Measurements from ENCODE around the gene SLC7A4. TPM values are rescaled to one million over a fixed set of nuclear protein-coding genes. Genes with fewer than 3 reads are reported as not detected.

The SLC7A4 gene
- total and polyA plus RNA-seq, 7 experiments from 2014 or later, result 0.08 to 0.13 (median 0.13) TPM; not detected in 4

- H3K9me3 ChIP-seq (ENCODE audit: control insufficient read depth in 2 of 3, low read length in 3 of 3), result no peaks in the 10 kb centered on the region
- Mint-ChIP-seq H3K27me3 (peaks cover 19 to 39% (median 22%) of the 10 kb centered on the region in 5 donors), H3K9me3 (no peaks in the 10 kb centered on the region), H3K27ac (no peak overlapping the region), H3K36me3 (no peaks in the 10 kb centered on the region), H3K4me1 (peaks cover 3 to 10% (median 6%) of the 10 kb centered on the region in 7 donors), H3K4me3 (peak overlapping the region in 2 of 10 donors; percentile 25 to 77)
- no peaks in the 10 kb centered on the region for H3K27me3 ChIP-seq (ENCODE audit: control insufficient read depth in 2 of 2, insufficient read depth in 2 of 2, low read length in 2 of 2)
- H3K4me1 ChIP-seq (ENCODE audit: control insufficient read depth in 2 of 2, insufficient read depth in 2 of 2, low read length in 2 of 2), result peaks cover 0 to 9% of the 10 kb centered on the region in 2 donors
- POLR2A ChIA-PET, result interaction anchor here (0.5 kb wide), 1 partner anchor 417 kb away, joined by 3 read pairs; no protein-coding TSS in a partner anchor
- ATAC-seq (no peak), DNase-seq (no peak)
- H3K4me3 ChIP-seq (ENCODE audit: low read length), result no peak overlapping the region
- no peak overlapping the region for H3K27ac ChIP-seq (ENCODE audit: low read depth, low read length)
- no peaks in the 10 kb centered on the region for H3K36me3 ChIP-seq (ENCODE audit: control insufficient read depth in 2 of 3, insufficient read depth in 3 of 3, low read length in 3 of 3)
- CTCF ChIA-PET, result no interaction called here
- intact Hi-C loops (cut with micrococcal nuclease), result no loop called here
Observed at GRCh38 chr22:21031545-21032036, 770 bp downstream of the SLC7A4 start.

- peak in 1 of 9 donors; percentile 2 for DNase-seq
- CTCF ChIA-PET, result no interaction called here
- peak overlapping the region in 4 of 10 donors; percentile 14 to 77 (median 23) for H3K4me3 Mint-ChIP-seq
Observed at GRCh38 chr22:21030621-21031544, 1.5 kb downstream of the SLC7A4 start.

GRCh38 chr22:21030032-21030431 is 2.3 kb downstream of the SLC7A4 start:
- H3K4me3 Mint-ChIP-seq, result peak overlapping the region in 1 of 10 donors; percentile 30
- Histone ChIP-seq H3K36me3 (ENCODE audit: control insufficient read depth in 2 of 3, insufficient read depth in 3 of 3, low read length in 3 of 3) (no peaks in the 10 kb centered on the region), H3K9me3 (ENCODE audit: control insufficient read depth in 2 of 3, low read length in 3 of 3) (no peaks in the 10 kb centered on the region), H3K4me1 (ENCODE audit: control insufficient read depth in 2 of 2, insufficient read depth in 2 of 2, low read length in 2 of 2) (peaks cover 8 to 19% of the 10 kb centered on the region in 2 donors), H3K4me3 (ENCODE audit: low read length) (no peak overlapping the region), H3K27me3 (ENCODE audit: control insufficient read depth in 2 of 2, insufficient read depth in 2 of 2, low read length in 2 of 2) (no peaks in the 10 kb centered on the region), H3K27ac (ENCODE audit: low read depth, low read length) (no peak overlapping the region)
- no peak for ATAC-seq
- H3K9me3 Mint-ChIP-seq, result no peaks in the 10 kb centered on the region
- H3K4me1 Mint-ChIP-seq, result peaks cover 9 to 22% (median 13%) of the 10 kb centered on the region in 7 donors
- peaks cover 19 to 30% (median 22%) of the 10 kb centered on the region in 5 donors for H3K27me3 Mint-ChIP-seq
- POLR2A ChIA-PET, result no interaction called here
- intact Hi-C loops (cut with micrococcal nuclease), result no loop called here
- no peak overlapping the region for H3K27ac Mint-ChIP-seq
- CTCF ChIA-PET, result no interaction called here
- H3K36me3 Mint-ChIP-seq, result no peaks in the 10 kb centered on the region
- no peak for DNase-seq

More at GRCh38 chr22:21030621-21031544, 1.5 kb downstream of the SLC7A4 start:
- Histone ChIP-seq H3K4me1 (ENCODE audit: control insufficient read depth in 2 of 2, insufficient read depth in 2 of 2, low read length in 2 of 2) (peaks cover 0 to 11% of the 10 kb centered on the region in 2 donors), H3K4me3 (ENCODE audit: low read length) (no peak overlapping the region), H3K36me3 (ENCODE audit: control insufficient read depth in 2 of 3, insufficient read depth in 3 of 3, low read length in 3 of 3) (no peaks in the 10 kb centered on the region), H3K27me3 (ENCODE audit: control insufficient read depth in 2 of 2, insufficient read depth in 2 of 2, low read length in 2 of 2) (no peaks in the 10 kb centered on the region), H3K9me3 (ENCODE audit: control insufficient read depth in 2 of 3, low read length in 3 of 3) (no peaks in the 10 kb centered on the region), H3K27ac (ENCODE audit: low read depth, low read length) (no peak overlapping the region)
- Mint-ChIP-seq H3K27ac (no peak overlapping the region), H3K27me3 (peaks cover 19 to 32% (median 22%) of the 10 kb centered on the region in 5 donors), H3K9me3 (no peaks in the 10 kb centered on the region), H3K36me3 (no peaks in the 10 kb centered on the region), H3K4me1 (peaks cover 4 to 14% (median 6%) of the 10 kb centered on the region in 7 donors)
- no peak for ATAC-seq
- POLR2A ChIA-PET, result no interaction called here
- intact Hi-C loops (cut with micrococcal nuclease), result no loop called here

GRCh38 chr22:21029486-21030025 is 2.8 kb downstream of the SLC7A4 start:
- Histone ChIP-seq H3K36me3 (ENCODE audit: control insufficient read depth in 2 of 3, insufficient read depth in 3 of 3, low read length in 3 of 3) (no peaks in the 10 kb centered on the region), H3K27ac (ENCODE audit: low read depth, low read length) (no peak overlapping the region), H3K4me3 (ENCODE audit: low read length) (no peak overlapping the region), H3K9me3 (ENCODE audit: control insufficient read depth in 2 of 3, low read length in 3 of 3) (no peaks in the 10 kb centered on the region), H3K4me1 (ENCODE audit: control insufficient read depth in 2 of 2, insufficient read depth in 2 of 2, low read length in 2 of 2) (peaks cover 10 to 21% of the 10 kb centered on the region in 2 donors), H3K27me3 (ENCODE audit: control insufficient read depth in 2 of 2, insufficient read depth in 2 of 2, low read length in 2 of 2) (no peaks in the 10 kb centered on the region)
- intact Hi-C loops (cut with micrococcal nuclease), result no loop called here
- ATAC-seq (no peak), DNase-seq (no peak)
- POLR2A ChIA-PET, result no interaction called here
- peaks cover 19 to 30% (median 22%) of the 10 kb centered on the region in 5 donors for H3K27me3 Mint-ChIP-seq
- no peaks in the 10 kb centered on the region for H3K36me3 Mint-ChIP-seq
- no peak overlapping the region for H3K27ac Mint-ChIP-seq
- CTCF ChIA-PET, result no interaction called here
- peaks cover 11 to 23% (median 16%) of the 10 kb centered on the region in 7 donors for H3K4me1 Mint-ChIP-seq
- H3K4me3 Mint-ChIP-seq, result no peak overlapping the region
- H3K9me3 Mint-ChIP-seq, result no peaks in the 10 kb centered on the region

GRCh38 chr22:21028277-21029251 is 3.8 kb downstream of the SLC7A4 start:
- no peaks in the 10 kb centered on the region for H3K36me3 Mint-ChIP-seq
- peaks cover 0 to 2% (median 0%) of the 10 kb centered on the region in 11 donors for H3K9me3 Mint-ChIP-seq
- no peak overlapping the region for H3K4me3 Mint-ChIP-seq
- no peak overlapping the region for H3K27ac Mint-ChIP-seq
- no peaks in the 10 kb centered on the region for H3K9me3 ChIP-seq (ENCODE audit: control insufficient read depth in 2 of 3, low read length in 3 of 3)
- H3K27me3 ChIP-seq (ENCODE audit: control insufficient read depth in 2 of 2, insufficient read depth in 2 of 2, low read length in 2 of 2), result no peaks in the 10 kb centered on the region
- DNase-seq (no peak), ATAC-seq (no peak)
- no peaks in the 10 kb centered on the region for H3K36me3 ChIP-seq (ENCODE audit: control insufficient read depth in 2 of 3, insufficient read depth in 3 of 3, low read length in 3 of 3)
- CTCF ChIA-PET, result no interaction called here
- peaks cover 10 to 21% of the 10 kb centered on the region in 2 donors for H3K4me1 ChIP-seq (ENCODE audit: control insufficient read depth in 2 of 2, insufficient read depth in 2 of 2, low read length in 2 of 2)
- intact Hi-C loops (cut with micrococcal nuclease), result no loop called here
- no peak overlapping the region for H3K27ac ChIP-seq (ENCODE audit: low read depth, low read length)
- no peak overlapping the region for H3K4me3 ChIP-seq (ENCODE audit: low read length)
- POLR2A ChIA-PET, result no interaction called here
- H3K4me1 Mint-ChIP-seq, result peaks cover 11 to 23% (median 16%) of the 10 kb centered on the region in 7 donors
- H3K27me3 Mint-ChIP-seq, result peaks cover 19 to 27% (median 22%) of the 10 kb centered on the region in 5 donors
